HEK293 (cell line): ENCODE data around the gene MRPS27.

Experiments
- CTCF ChIP-seq: fragments of 450-650 bp; formaldehyde crosslinking; IDR thresholded peaks from 2 replicates; pipeline ENCODE4 v1.5.1; 2016; ENCODE audit warnings: missing biosample characterization, missing genetic modification characterization
- ELK4 ChIP-seq: IDR thresholded peaks from 2 replicates; pipeline ENCODE4 v1.6.1; 2011; ENCODE audit warnings: mild to moderate bottlenecking, low read depth, low read length, borderline replicate concordance
- GLIS1 ChIP-seq: fragments of 450-650 bp; formaldehyde crosslinking; IDR thresholded peaks from 2 replicates; pipeline ENCODE4 v1.5.1; 2016; ENCODE audit warnings: missing biosample characterization, missing genetic modification characterization
- HOXD13 ChIP-seq: sonication (generic); formaldehyde crosslinking; IDR thresholded peaks from 2 replicates; pipeline ENCODE4 v1.8.0; 2022; ENCODE audit warnings: missing genetic modification reagents, borderline replicate concordance
- KLF16 ChIP-seq: fragments of 450-650 bp; formaldehyde crosslinking; IDR thresholded peaks from 2 replicates; pipeline ENCODE4 v1.5.1; 2017; ENCODE audit warnings: missing biosample characterization, missing genetic modification characterization
- KLF9 ChIP-seq: fragments of 450-650 bp; formaldehyde crosslinking; IDR thresholded peaks from 2 replicates; pipeline ENCODE4 v1.5.1; 2016; ENCODE audit warnings: missing biosample characterization, missing genetic modification characterization, low read depth
- MZF1 ChIP-seq: fragments of 450-650 bp; formaldehyde crosslinking; IDR thresholded peaks from 2 replicates; pipeline ENCODE4 v1.5.1; 2017; ENCODE audit warnings: missing biosample characterization, missing genetic modification characterization, borderline replicate concordance
- RBAK ChIP-seq: fragments of 450-650 bp; formaldehyde crosslinking; IDR thresholded peaks from 2 replicates; pipeline ENCODE4 v1.5.1; 2016; ENCODE audit warnings: missing biosample characterization, missing genetic modification characterization
- TRIM28 ChIP-seq: IDR thresholded peaks from 2 replicates; pipeline ENCODE4 v1.6.1; 2011; ENCODE audit warnings: low read length, control low read depth, borderline replicate concordance
- YY2 ChIP-seq: fragments of 450-650 bp; formaldehyde crosslinking; IDR thresholded peaks from 2 replicates; pipeline ENCODE4 v1.5.1; 2016; ENCODE audit warnings: missing biosample characterization, missing genetic modification characterization
- ZBTB20 ChIP-seq: fragments of 450-650 bp; formaldehyde crosslinking; IDR thresholded peaks from 2 replicates; pipeline ENCODE4 v1.5.1; 2016; ENCODE audit warnings: missing biosample characterization, missing genetic modification characterization
- ZFP37 ChIP-seq: fragments of 450-650 bp; formaldehyde crosslinking; IDR thresholded peaks from 2 replicates; pipeline ENCODE4 v1.5.1; 2016; ENCODE audit warnings: missing biosample characterization, missing genetic modification characterization
- ZNF140 ChIP-seq: fragments of 450-650 bp; formaldehyde crosslinking; IDR thresholded peaks from 2 replicates; pipeline ENCODE4 v1.5.1; 2016; ENCODE audit warnings: missing biosample characterization, missing genetic modification characterization
- ZNF175 ChIP-seq: fragments of 450-650 bp; formaldehyde crosslinking; IDR thresholded peaks from 2 replicates; pipeline ENCODE4 v1.5.1; 2016; ENCODE audit warnings: missing biosample characterization, missing genetic modification characterization
- ZNF202 ChIP-seq: fragments of 450-650 bp; formaldehyde crosslinking; IDR thresholded peaks from 2 replicates; pipeline ENCODE4 v1.5.1; 2016; ENCODE audit warnings: missing biosample characterization, missing genetic modification characterization, borderline replicate concordance
- ZNF223 ChIP-seq: fragments of 450-650 bp; formaldehyde crosslinking; IDR thresholded peaks from 2 replicates; pipeline ENCODE4 v1.5.1; 2016; ENCODE audit warnings: missing biosample characterization, missing genetic modification characterization
- ZNF280D ChIP-seq: fragments of 450-650 bp; formaldehyde crosslinking; IDR thresholded peaks from 2 replicates; pipeline ENCODE4 v1.5.1; 2016; ENCODE audit warnings: missing biosample characterization, missing genetic modification characterization
- ZNF324 ChIP-seq: fragments of 450-650 bp; formaldehyde crosslinking; IDR thresholded peaks from 2 replicates; pipeline ENCODE4 v1.5.1; 2016; ENCODE audit warnings: missing biosample characterization, missing genetic modification characterization
- ZNF394 ChIP-seq: fragments of 450-650 bp; formaldehyde crosslinking; IDR thresholded peaks from 2 replicates; pipeline ENCODE4 v1.5.1; 2016; ENCODE audit warnings: missing biosample characterization, missing genetic modification characterization, mild to moderate bottlenecking, moderate library complexity, borderline replicate concordance
- ZNF404 ChIP-seq: fragments of 450-650 bp; formaldehyde crosslinking; IDR thresholded peaks from 2 replicates; pipeline ENCODE4 v1.5.1; 2017; ENCODE audit warnings: missing biosample characterization, missing genetic modification characterization
- ZNF510 ChIP-seq: fragments of 450-650 bp; formaldehyde crosslinking; IDR thresholded peaks from 2 replicates; pipeline ENCODE4 v1.5.1; 2018; ENCODE audit warnings: mild to moderate bottlenecking, missing genetic modification characterization, missing biosample characterization; ENCODE audit not compliant: insufficient replicate concordance
- ZNF521 ChIP-seq: fragments of 450-650 bp; formaldehyde crosslinking; IDR thresholded peaks from 2 replicates; pipeline ENCODE4 v1.5.1; 2017; ENCODE audit warnings: missing biosample characterization, mild to moderate bottlenecking, missing genetic modification characterization
- ZNF548 ChIP-seq: fragments of 450-650 bp; formaldehyde crosslinking; IDR thresholded peaks from 2 replicates; pipeline ENCODE4 v1.5.1; 2016; ENCODE audit warnings: missing biosample characterization, missing genetic modification characterization
- ZNF558 ChIP-seq: fragments of 450-650 bp; formaldehyde crosslinking; IDR thresholded peaks from 2 replicates; pipeline ENCODE4 v1.5.1; 2016; ENCODE audit warnings: missing biosample characterization, missing genetic modification characterization
- ZNF571 ChIP-seq: fragments of 450-650 bp; formaldehyde crosslinking; IDR thresholded peaks from 2 replicates; pipeline ENCODE4 v1.5.0; 2017; ENCODE audit warnings: missing biosample characterization, missing genetic modification characterization
- ZNF585B ChIP-seq: fragments of 450-650 bp; formaldehyde crosslinking; IDR thresholded peaks from 2 replicates; pipeline ENCODE4 v1.5.1; 2016; ENCODE audit warnings: missing biosample characterization, missing genetic modification characterization
- ZNF621 ChIP-seq: fragments of 450-650 bp; formaldehyde crosslinking; IDR thresholded peaks from 2 replicates; pipeline ENCODE4 v1.5.1; 2017; ENCODE audit warnings: missing biosample characterization, missing genetic modification characterization
- ZNF768 ChIP-seq: fragments of 450-650 bp; formaldehyde crosslinking; IDR thresholded peaks from 2 replicates; pipeline ENCODE4 v1.5.1; 2018; ENCODE audit warnings: missing biosample characterization, mild to moderate bottlenecking, missing genetic modification characterization
- ZNF830 ChIP-seq: fragments of 450-650 bp; IDR thresholded peaks from 2 replicates; pipeline ENCODE4 v1.5.0; 2018; ENCODE audit warnings: missing biosample characterization, missing genetic modification characterization, low read depth, mild to moderate bottlenecking, moderate library complexity
- ZNF843 ChIP-seq: fragments of 450-650 bp; formaldehyde crosslinking; IDR thresholded peaks from 2 replicates; pipeline ENCODE4 v1.5.1; 2016; ENCODE audit warnings: missing biosample characterization, missing genetic modification characterization
- ZSCAN30 ChIP-seq: fragments of 450-650 bp; IDR thresholded peaks from 2 replicates; pipeline ENCODE4 v1.5.1; 2018; ENCODE audit warnings: missing biosample characterization, mild to moderate bottlenecking, missing genetic modification characterization, moderate library complexity
- ZSCAN4 ChIP-seq: fragments of 450-650 bp; formaldehyde crosslinking; IDR thresholded peaks from 2 replicates; pipeline ENCODE4 v1.5.1; 2017; ENCODE audit warnings: missing biosample characterization, missing genetic modification characterization
- ZXDB ChIP-seq: fragments of 450-650 bp; formaldehyde crosslinking; IDR thresholded peaks from 2 replicates; pipeline ENCODE4 v1.5.1; 2016; ENCODE audit warnings: missing biosample characterization, missing genetic modification characterization
- TF ChIP-seq, protein P1 (sequence below): fragments of 450-650 bp; formaldehyde crosslinking; IDR thresholded peaks from 2 replicates; pipeline ENCODE4 v1.5.1; 2016; ENCODE audit warnings: missing biosample characterization, missing genetic modification characterization

Gene MRPS27

GRCh38 chr5:72319976-72320752 lies at the start of gene MRPS27, which contains the start of gene PTCD2 (continued):
- TF ChIP-seq KLF16 (tag by site-specific recombination) = 0 out of 2 replicates have a peak, but pooled peaks have one; percentile 45
- no peak for TF ChIP-seq ZNF585B (tag by site-specific recombination)
- TF ChIP-seq ZNF521 = no peak
- TF ChIP-seq GLIS1 (tag by site-specific recombination) = peak; percentile 62
- no peak for TF ChIP-seq ELK4
- peak; percentile 73 for TF ChIP-seq KLF9 (tag by site-specific recombination)
- TF ChIP-seq ZNF324 (tag by site-specific recombination) = no peak
- peak; percentile 60; the same call in 1 of the 2 replicates for TF ChIP-seq ZXDB
- no peak for TF ChIP-seq ZNF280D (tag by site-specific recombination)
- 0 out of 2 replicates have a peak, but pooled peaks have one; percentile 53 for TF ChIP-seq ZNF223 (tag by site-specific recombination)
- no peak for TF ChIP-seq ZSCAN30 (tag by site-specific recombination)
- no peak; the same call in 1 of the 2 replicates for TF ChIP-seq ZNF843
- TF ChIP-seq ZNF140 (tag by site-specific recombination) = no peak
- TF ChIP-seq, protein P1, sequence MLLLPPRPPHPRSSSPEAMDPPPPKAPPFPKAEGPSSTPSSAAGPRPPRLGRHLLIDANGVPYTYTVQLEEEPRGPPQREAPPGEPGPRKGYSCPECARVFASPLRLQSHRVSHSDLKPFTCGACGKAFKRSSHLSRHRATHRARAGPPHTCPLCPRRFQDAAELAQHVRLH (tag by site-specific recombination) = 0 out of 2 replicates have a peak, but pooled peaks have one; percentile 41
- TF ChIP-seq ZNF175 (tag by site-specific recombination) = no peak
- no peak for TF ChIP-seq RBAK (tag by site-specific recombination)
- TF ChIP-seq MZF1 (tag by site-specific recombination) = no peak
- TF ChIP-seq ZNF621 (tag by site-specific recombination) = no peak
- no peak for TF ChIP-seq HOXD13 (CRISPR knock-in tag)
- no peak for TF ChIP-seq ZNF202 (tag by site-specific recombination)
- TF ChIP-seq ZNF558 = no peak
- peak; percentile 89 for TF ChIP-seq CTCF (tag by site-specific recombination)
- TF ChIP-seq ZNF571 (tag by site-specific recombination) = no peak
- peak; percentile 31; the same call in 1 of the 2 replicates for TF ChIP-seq ZBTB20 (tag by site-specific recombination)
- TF ChIP-seq ZSCAN4 = no peak
- no peak for TF ChIP-seq ZNF510 (tag by site-specific recombination)
- no peak for TF ChIP-seq TRIM28
- TF ChIP-seq ZFP37 (tag by site-specific recombination) = peak; percentile 48
- no peak for TF ChIP-seq ZNF404 (tag by site-specific recombination)
- no peak for TF ChIP-seq ZNF548
- no peak for TF ChIP-seq ZNF768 (tag by site-specific recombination)
- peak; percentile 96 for TF ChIP-seq YY2 (tag by site-specific recombination)
- no peak for TF ChIP-seq ZNF830 (tag by site-specific recombination)
- TF ChIP-seq ZNF394 (tag by site-specific recombination) = no peak
